PFSK-1 (cell line): ENCODE results near the gene FBXO10.

Experiments
- POLR2AphosphoS5 ChIP-seq: IDR thresholded peaks from 2 replicates; pipeline ENCODE4 v1.6.1; 2012; ENCODE audit warnings: low read depth, mild to moderate bottlenecking, control low read depth, low read length, moderate library complexity
- REST ChIP-seq, 2 experiments: IDR thresholded peaks; 2 replicates each; pipeline versions ENCODE4 v1.6.1 to v1.8.0; 2011 to 2012; ENCODE audit warnings: low read depth in 2 of 2, low read length in 2 of 2, control low read depth in 1 of 2, inconsistent platforms in 1 of 2, mild to moderate bottlenecking in 1 of 2, moderate library complexity in 1 of 2; ENCODE audit not compliant: insufficient read depth in 1 of 2
- SIN3A ChIP-seq: IDR thresholded peaks from 2 replicates; pipeline ENCODE4 v1.6.1; 2012; ENCODE audit warnings: mild to moderate bottlenecking, low read length, moderate library complexity, borderline replicate concordance; ENCODE audit not compliant: insufficient read depth
- TAF1 ChIP-seq: IDR thresholded peaks from 2 replicates; pipeline ENCODE4 v1.6.1; 2012; ENCODE audit warnings: low read length, control low read depth, borderline replicate concordance; ENCODE audit not compliant: insufficient read depth

DNA sequence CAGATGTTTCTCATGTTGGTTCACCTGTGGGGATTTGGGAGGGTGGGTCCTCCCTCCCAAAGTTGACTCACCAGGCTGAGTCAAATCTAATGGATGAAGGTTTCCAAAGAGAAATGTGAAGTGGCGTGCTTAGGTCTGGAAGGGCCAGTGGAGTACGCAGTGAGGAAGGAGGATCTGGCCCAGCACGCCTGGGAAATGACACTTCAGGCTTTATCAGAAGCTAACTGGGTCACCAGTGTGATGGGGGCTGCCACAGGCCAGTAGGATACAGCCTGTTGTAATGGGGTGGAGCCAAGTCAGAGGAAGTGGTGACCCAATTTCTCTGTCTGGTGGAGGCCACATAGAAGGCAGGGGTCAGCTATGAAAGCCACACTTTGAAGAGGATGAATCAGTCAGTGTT is 72.4 kb downstream of the FBXO10 start:
- TF ChIP-seq POLR2AphosphoS5 (no peak), SIN3A (no peak), TAF1 (no peak), REST (IDR thresholded peaks at IDR 0.05; ENCODE audit: insufficient read depth in 1 of 2, low read depth in 2 of 2, low read length in 2 of 2) (no peak)
